ENCODE results near the gene ZBTB7C.

- TF ChIP-seq CTCF (IDR thresholded peaks at IDR 0.05 in 2 of 3, conservative IDR thresholded peaks at IDR 0.05 in 1 of 3; ENCODE audit: insufficient read depth in 2 of 3, low read depth in 1 of 3, low read length in 3 of 3) = no peak
- TF ChIP-seq SRF (CRISPR knock-in tag; IDR thresholded peaks at IDR 0.05) = no peak
- no peak for TF ChIP-seq TAF1 (IDR thresholded peaks at IDR 0.05; ENCODE audit: control insufficient read depth, extremely low read depth, insufficient read depth, low read length, severe bottlenecking)
- TF ChIP-seq ZNF311 (CRISPR knock-in tag; IDR thresholded peaks at IDR 0.05) = no peak
- no peak for TF ChIP-seq CBX8 (IDR thresholded peaks at IDR 0.05; ENCODE audit: borderline replicate concordance, extremely low read depth, low read depth, low read length, poor library complexity, severe bottlenecking)
- no peak for TF ChIP-seq SREBF2 (CRISPR knock-in tag; IDR thresholded peaks at IDR 0.05)
These were observed 124.4 kb downstream of the ZBTB7C start for GRCh38 chr18:48284743-48285142.

All from K562 (cell line).